GM10847 (cell line): Measurements from ENCODE around the gene SHMT1.

Source experiments
- POLR2A ChIP-seq: IDR thresholded peaks from 2 replicates; pipeline ENCODE4 v1.6.1; 2011; ENCODE audit not compliant: insufficient read length; ENCODE audit errors: extremely low read depth

Gene SHMT1

GRCh38 chr17:18323007-18323406, 40.3 kb downstream of the SHMT1 start:
- TF ChIP-seq POLR2A = no peak

GRCh38 chr17:18322522-18322921, 40.8 kb downstream of the SHMT1 start:
- TF ChIP-seq POLR2A = no peak

- no peak for TF ChIP-seq POLR2A
These were observed 42.0 kb downstream of the SHMT1 start for GRCh38 chr17:18321309-18321708.

GRCh38 chr17:18320301-18320700, 43.0 kb downstream of the SHMT1 start:
- TF ChIP-seq POLR2A = no peak

- no peak for TF ChIP-seq POLR2A
These were observed 43.6 kb downstream of the SHMT1 start for GRCh38 chr17:18319604-18320256.

GRCh38 chr17:18318771-18319450, 44.4 kb downstream of the SHMT1 start:
- TF ChIP-seq POLR2A = no peak

GRCh38 chr17:18318117-18318516, 45.2 kb downstream of the SHMT1 start:
- TF ChIP-seq POLR2A = no peak

GRCh38 chr17:18315961-18316360, 47.4 kb downstream of the SHMT1 start:
- no peak for TF ChIP-seq POLR2A

GRCh38 chr17:18315562-18315922, 47.8 kb downstream of the SHMT1 start:
- TF ChIP-seq POLR2A = no peak

- TF ChIP-seq POLR2A = peak; percentile 33
These were observed 48.4 kb downstream of the SHMT1 start, which contains the start of the genes SMCR8 and TOP3A for GRCh38 chr17:18314731-18315561. Gene SMCR8, plus strand, starts transcription at chr17:18315293. Its CDS starts 497 bp downstream, at chr17:18315790. Gene TOP3A, minus strand, starts transcription at chr17:18314994. Its CDS starts 216 bp downstream, at chr17:18314778.

- TF ChIP-seq POLR2A = no peak
These were observed 49.2 kb downstream of the SHMT1 start for GRCh38 chr17:18314059-18314730.

GRCh38 chr17:18309202-18309601, 54.1 kb downstream of the SHMT1 start:
- no peak for TF ChIP-seq POLR2A

GRCh38 chr17:18300725-18301480, 62.4 kb downstream of the SHMT1 start:
- no peak for TF ChIP-seq POLR2A

GRCh38 chr17:18291718-18292540, 71.4 kb downstream of the SHMT1 start:
- TF ChIP-seq POLR2A = no peak

GRCh38 chr17:18285296-18285695, 78.1 kb downstream of the SHMT1 start:
- no peak for TF ChIP-seq POLR2A
